ENCODE results near the gene PLA2G6. TPM values are rescaled to one million over a fixed set of nuclear protein-coding genes. Genes with fewer than 3 reads are reported as not detected.

Gene PLA2G6
- total RNA-seq, 1 experiment from 2014 or later: 16.2 TPM

DNA sequence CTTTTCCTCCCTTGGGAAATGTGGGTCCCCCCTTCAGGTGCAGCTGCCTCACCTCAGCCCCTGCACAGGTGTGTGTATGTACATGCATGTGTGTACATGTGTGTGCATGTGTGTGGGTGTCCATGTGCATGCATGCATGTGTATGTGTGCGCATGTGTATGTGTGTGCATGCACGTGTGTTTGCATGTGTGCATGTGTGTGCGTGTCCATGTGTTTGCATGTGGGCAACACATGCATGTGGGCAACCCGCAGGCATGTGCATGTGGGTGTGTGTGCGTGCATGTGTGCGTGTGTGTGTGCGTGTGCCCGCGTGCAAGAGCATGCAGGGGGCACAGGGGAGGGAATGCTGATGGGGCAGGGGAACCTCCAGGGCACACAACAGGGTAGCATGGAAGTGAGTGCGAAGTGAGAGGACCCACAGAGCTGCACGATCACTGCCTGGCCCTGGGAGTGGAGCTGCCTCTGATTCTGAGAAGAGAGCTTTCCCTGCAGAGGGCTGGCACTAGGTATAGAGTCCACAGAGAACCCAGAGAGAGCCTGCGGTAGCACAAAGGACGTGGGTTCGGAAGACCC is 56.5 kb downstream of the PLA2G6 start:
- ChIA-PET POLR2A (no interaction called here), CTCF (no interaction called here)
- Histone ChIP-seq H3K27me3 (ENCODE audit: control insufficient read depth, insufficient read depth, low read length) (no peaks in the 10 kb centered on the region), H3K4me3 (ENCODE audit: low read depth in 2 of 2, low read length in 2 of 2) (no peak overlapping the region), H3K27ac (ENCODE audit: low read length) (no peak overlapping the region), H3K9me3 (ENCODE audit: control insufficient read depth, insufficient read depth, low read depth, low read length) (no peaks in the 10 kb centered on the region), H3K4me1 (ENCODE audit: control insufficient read depth, insufficient read depth, low read length) (no peaks in the 10 kb centered on the region), H3K36me3 (ENCODE audit: control insufficient read depth, insufficient read depth, low read length) (no peaks in the 10 kb centered on the region)
- intact Hi-C loops (cut with micrococcal nuclease; ENCODE audit: unreplicated experiment): no loop called here
- DNase-seq (ENCODE audit: low read depth, low spot score) (no peak), ATAC-seq (no peak)
- no TSS peak for BruUV-seq (replicated peaks)
- TF ChIP-seq SIN3A (IDR thresholded peaks at IDR 0.05; ENCODE audit: borderline replicate concordance, insufficient read depth, low read depth, low read length): no peak
- no peak for TF ChIP-seq POLR2AphosphoS5 (IDR thresholded peaks at IDR 0.05; ENCODE audit: low read depth, low read length)
- in situ Hi-C loops (cut with HindIII; ENCODE audit: low pct_unique_long_range_greater_than_20kb, low sequenced_read_pairs): no loop called here

GRCh38 chr22:38124236-38124974 is 57.2 kb downstream of the PLA2G6 start:
- POLR2A ChIA-PET: interaction anchor here (0.5 kb wide), 1 partner anchor 238 kb away, joined by 8 read pairs; no protein-coding TSS in a partner anchor
- intact Hi-C loops (cut with micrococcal nuclease; ENCODE audit: unreplicated experiment): no loop called here

More at GRCh38 chr22:38124236-38124974, 57.2 kb downstream of the PLA2G6 start:
- Histone ChIP-seq H3K27ac (ENCODE audit: low read length) (no peak overlapping the region), H3K4me3 (ENCODE audit: low read depth in 2 of 2, low read length in 2 of 2) (no peak overlapping the region), H3K27me3 (ENCODE audit: control insufficient read depth, insufficient read depth, low read length) (no peaks in the 10 kb centered on the region), H3K36me3 (ENCODE audit: control insufficient read depth, insufficient read depth, low read length) (no peaks in the 10 kb centered on the region), H3K4me1 (ENCODE audit: control insufficient read depth, insufficient read depth, low read length) (no peaks in the 10 kb centered on the region), H3K9me3 (ENCODE audit: control insufficient read depth, insufficient read depth, low read depth, low read length) (no peaks in the 10 kb centered on the region)
- BruUV-seq (replicated peaks): no TSS peak
- in situ Hi-C loops (cut with HindIII; ENCODE audit: low pct_unique_long_range_greater_than_20kb, low sequenced_read_pairs): no loop called here
- ATAC-seq (no peak), DNase-seq (ENCODE audit: low read depth, low spot score) (no peak)
- TF ChIP-seq SIN3A (IDR thresholded peaks at IDR 0.05; ENCODE audit: borderline replicate concordance, insufficient read depth, low read depth, low read length): no peak
- TF ChIP-seq, protein P1, sequence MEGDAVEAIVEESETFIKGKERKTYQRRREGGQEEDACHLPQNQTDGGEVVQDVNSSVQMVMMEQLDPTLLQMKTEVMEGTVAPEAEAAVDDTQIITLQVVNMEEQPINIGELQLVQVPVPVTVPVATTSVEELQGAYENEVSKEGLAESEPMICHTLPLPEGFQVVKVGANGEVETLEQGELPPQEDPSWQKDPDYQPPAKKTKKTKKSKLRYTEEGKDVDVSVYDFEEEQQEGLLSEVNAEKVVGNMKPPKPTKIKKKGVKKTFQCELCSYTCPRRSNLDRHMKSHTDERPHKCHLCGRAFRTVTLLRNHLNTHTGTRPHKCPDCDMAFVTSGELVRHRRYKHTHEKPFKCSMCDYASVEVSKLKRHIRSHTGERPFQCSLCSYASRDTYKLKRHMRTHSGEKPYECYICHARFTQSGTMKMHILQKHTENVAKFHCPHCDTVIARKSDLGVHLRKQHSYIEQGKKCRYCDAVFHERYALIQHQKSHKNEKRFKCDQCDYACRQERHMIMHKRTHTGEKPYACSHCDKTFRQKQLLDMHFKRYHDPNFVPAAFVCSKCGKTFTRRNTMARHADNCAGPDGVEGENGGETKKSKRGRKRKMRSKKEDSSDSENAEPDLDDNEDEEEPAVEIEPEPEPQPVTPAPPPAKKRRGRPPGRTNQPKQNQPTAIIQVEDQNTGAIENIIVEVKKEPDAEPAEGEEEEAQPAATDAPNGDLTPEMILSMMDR (IDR thresholded peaks at IDR 0.05): no peak
- no peak for TF ChIP-seq POLR2AphosphoS5 (IDR thresholded peaks at IDR 0.05; ENCODE audit: low read depth, low read length)
- TF ChIP-seq, protein P2, sequence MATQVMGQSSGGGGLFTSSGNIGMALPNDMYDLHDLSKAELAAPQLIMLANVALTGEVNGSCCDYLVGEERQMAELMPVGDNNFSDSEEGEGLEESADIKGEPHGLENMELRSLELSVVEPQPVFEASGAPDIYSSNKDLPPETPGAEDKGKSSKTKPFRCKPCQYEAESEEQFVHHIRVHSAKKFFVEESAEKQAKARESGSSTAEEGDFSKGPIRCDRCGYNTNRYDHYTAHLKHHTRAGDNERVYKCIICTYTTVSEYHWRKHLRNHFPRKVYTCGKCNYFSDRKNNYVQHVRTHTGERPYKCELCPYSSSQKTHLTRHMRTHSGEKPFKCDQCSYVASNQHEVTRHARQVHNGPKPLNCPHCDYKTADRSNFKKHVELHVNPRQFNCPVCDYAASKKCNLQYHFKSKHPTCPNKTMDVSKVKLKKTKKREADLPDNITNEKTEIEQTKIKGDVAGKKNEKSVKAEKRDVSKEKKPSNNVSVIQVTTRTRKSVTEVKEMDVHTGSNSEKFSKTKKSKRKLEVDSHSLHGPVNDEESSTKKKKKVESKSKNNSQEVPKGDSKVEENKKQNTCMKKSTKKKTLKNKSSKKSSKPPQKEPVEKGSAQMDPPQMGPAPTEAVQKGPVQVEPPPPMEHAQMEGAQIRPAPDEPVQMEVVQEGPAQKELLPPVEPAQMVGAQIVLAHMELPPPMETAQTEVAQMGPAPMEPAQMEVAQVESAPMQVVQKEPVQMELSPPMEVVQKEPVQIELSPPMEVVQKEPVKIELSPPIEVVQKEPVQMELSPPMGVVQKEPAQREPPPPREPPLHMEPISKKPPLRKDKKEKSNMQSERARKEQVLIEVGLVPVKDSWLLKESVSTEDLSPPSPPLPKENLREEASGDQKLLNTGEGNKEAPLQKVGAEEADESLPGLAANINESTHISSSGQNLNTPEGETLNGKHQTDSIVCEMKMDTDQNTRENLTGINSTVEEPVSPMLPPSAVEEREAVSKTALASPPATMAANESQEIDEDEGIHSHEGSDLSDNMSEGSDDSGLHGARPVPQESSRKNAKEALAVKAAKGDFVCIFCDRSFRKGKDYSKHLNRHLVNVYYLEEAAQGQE (IDR thresholded peaks at IDR 0.05; ENCODE audit: insufficient read depth in 1 of 2, low read depth in 2 of 2, low read length in 1 of 2): no peak
- no peak for TF ChIP-seq TCF7L2 (IDR thresholded peaks at IDR 0.05; ENCODE audit: low read depth, low read length)
- CTCF ChIA-PET: no interaction called here
